NCI-H2196 (cell line): ENCODE results near the gene PCDHGA1.

Experiments used
- DNase-seq: peaks from one replicate; lab custom pipeline; 2025; ENCODE audit not compliant: unreplicated experiment; lab: John Stamatoyannopoulos, UW

The PCDHGA1 gene

GRCh38 chr5:141490271-141490670 lies 160.0 kb downstream of the PCDHGA1 start:
- no peak for DNase-seq

- no peak for DNase-seq
These were observed 160.5 kb downstream of the PCDHGA1 start for GRCh38 chr5:141490771-141491170.

DNA sequence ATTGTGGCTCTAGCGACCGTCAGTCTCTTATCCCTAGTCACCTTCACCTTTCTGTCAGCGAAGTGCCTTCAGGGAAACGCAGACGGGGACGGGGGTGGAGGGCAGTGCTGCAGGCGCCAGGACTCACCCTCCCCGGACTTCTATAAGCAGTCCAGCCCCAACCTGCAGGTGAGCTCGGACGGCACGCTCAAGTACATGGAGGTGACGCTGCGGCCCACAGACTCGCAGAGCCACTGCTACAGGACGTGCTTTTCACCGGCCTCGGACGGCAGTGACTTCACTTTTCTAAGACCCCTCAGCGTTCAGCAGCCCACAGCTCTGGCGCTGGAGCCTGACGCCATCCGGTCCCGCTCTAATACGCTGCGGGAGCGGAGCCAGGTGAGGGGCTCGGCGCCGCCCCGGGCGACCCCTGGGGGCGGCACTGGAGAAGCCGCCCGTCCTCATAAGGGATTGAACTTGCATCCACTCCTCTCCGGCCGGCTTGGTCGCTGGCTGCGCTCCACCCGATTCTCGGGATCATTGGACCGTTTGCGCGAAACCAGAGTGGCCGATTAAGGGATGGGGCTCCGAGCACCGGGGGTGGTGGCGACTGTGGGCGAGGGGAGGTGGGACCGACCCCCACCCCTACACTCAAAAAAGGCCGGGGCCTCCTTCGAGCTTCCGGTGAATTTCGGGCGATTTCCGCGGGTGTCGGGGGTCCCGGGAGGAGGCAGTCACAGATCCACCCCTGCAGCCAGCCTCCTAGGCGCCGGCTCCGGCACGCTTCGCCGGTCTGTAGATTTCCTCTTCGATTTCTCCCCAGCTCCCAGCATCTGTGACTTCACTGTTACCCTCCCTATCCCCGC lies 161.2 kb downstream of the PCDHGA1 start:
- no peak for DNase-seq

DNA sequence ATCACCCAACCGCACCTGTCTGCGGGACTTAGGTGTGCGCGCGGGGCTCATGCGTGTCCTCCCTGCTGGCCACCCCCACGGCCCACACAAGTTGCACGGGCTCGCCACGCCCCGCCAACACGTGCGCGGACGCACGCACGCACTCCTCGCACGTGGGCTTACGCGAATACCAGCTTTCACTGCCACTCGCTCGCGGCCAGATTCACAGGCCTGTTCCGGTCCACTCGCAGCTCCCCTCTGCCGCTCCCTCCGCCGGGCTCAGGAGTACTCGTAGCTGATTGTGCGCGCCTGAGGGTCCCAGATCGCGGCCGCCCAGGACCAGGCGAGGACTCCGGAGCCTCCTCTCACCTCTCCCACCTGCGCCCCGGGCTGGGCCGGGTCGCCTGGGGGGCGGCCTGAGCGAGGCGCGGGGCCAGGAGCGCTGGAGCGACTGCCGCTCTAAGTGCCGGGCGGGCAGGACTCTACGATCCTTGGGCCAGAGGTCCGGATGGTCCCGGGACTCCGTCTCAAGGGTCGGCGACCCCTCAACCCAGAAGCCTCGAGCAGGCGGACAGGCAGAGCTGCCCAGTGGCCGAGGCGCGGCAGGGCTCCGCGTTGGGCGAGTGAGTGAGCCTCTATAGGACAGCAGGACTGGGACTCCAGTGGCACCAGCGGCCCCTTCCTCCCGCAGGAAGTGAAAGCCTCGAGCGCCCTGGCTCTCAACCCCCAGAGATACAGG lies 162.0 kb downstream of the PCDHGA1 start:
- DNase-seq, result no peak

DNA sequence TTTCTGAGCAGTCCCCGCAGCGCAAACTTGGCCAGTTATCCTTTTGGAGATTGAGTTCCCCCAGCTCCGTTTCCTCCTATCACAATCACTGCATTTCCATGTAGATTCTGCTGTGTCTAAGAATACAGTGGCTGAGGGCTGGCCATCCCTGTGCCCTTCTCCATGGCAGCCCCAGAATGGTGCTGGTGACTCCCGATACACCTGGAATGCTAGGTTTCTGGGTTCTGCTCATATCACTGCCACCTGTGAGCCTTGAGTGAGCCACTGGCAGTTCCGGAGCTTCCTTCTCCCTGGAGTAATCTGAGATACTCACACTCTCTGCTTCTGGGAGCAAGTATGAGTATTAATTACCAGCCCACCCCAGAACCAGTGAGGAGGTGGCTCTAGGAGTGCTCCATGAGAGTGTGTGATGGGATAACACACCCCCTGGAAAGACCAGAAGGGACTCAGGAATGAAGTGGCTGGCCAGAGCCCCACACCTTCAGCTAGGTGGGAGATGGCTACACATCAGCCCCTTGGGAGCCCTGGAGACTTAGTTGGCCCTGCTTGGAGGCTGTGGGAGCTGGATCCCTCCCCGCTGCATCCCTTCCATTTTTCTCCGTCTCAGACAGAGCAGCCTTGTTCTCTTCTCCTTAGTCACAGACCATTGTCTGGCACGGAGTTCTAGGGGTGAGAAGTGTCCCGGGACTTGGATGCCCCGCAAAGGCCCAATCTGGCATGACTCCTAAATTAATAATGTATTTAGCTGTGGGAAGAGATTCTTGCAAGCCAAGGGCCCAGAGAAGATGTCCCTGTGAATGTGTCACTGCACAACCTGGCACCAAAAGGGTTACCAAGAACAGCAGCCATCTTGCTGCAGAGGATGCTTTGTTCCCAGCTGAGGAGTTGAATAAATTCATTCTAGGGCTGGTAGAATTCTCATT lies 163.4 kb downstream of the PCDHGA1 start:
- DNase-seq, result no peak

- no peak for DNase-seq
These were observed 164.6 kb downstream of the PCDHGA1 start for GRCh38 chr5:141494761-141495452.

DNA sequence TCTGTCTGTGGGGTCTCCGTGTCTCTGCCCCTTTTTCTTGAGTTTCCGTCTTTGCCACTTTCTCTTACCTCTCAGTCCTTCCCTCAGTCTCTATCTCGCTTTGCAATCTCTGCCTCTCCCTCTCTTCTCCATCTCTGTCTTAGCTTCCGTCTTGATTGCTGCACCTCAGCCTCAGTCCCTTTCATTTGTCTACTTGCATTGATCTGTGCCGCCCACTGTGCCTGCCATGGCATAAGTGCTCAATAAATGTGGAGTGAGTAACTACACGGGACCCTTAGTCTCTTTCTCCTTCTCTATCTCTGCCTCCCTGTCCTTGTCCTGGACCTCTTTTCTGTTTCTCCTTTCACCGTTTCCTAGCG lies 165.1 kb downstream of the PCDHGA1 start:
- no peak for DNase-seq

- no peak for DNase-seq
These were observed 165.7 kb downstream of the PCDHGA1 start for GRCh38 chr5:141496038-141496437.

GRCh38 chr5:141501761-141502160 lies 171.4 kb downstream of the PCDHGA1 start:
- no peak for DNase-seq

DNA sequence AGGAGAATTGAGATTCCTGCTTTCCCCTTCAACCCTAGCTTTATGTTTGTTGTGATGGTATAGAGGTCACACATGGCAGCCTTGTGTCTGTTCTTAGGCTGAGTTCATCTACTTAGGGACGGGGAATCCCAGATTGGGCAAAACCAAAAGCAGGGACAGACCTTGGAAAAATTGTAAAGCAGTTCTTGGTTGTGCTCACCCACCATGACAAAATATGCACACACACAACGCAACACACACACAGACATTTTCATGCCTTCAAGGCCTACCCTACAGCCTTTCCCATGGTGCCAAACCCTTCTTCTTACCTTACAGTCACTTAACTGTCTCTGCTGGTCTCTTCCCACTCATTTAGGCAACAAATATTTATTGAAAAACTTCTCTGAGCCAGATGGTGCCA lies 173.4 kb downstream of the PCDHGA1 start:
- no peak for DNase-seq

DNA sequence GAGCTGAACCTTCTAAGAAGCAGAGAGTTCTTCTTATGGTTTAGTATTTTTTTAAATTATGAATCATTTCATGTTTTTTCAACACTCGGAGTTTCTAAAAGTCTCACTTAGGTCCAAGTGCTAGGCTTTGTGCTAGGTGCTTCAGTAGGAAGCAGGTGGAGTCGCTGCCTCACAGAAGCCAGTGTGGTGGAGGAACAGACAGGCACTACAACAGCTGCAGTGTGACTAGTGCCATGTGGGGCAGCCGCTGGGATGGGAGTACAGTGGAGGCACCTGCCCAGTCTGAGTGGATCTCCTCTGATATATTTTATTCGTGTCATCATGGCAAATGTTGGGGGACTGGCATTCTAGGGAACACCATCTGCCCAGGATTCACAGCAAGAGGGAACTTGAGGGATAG lies 173.9 kb downstream of the PCDHGA1 start:
- no peak for DNase-seq

DNA sequence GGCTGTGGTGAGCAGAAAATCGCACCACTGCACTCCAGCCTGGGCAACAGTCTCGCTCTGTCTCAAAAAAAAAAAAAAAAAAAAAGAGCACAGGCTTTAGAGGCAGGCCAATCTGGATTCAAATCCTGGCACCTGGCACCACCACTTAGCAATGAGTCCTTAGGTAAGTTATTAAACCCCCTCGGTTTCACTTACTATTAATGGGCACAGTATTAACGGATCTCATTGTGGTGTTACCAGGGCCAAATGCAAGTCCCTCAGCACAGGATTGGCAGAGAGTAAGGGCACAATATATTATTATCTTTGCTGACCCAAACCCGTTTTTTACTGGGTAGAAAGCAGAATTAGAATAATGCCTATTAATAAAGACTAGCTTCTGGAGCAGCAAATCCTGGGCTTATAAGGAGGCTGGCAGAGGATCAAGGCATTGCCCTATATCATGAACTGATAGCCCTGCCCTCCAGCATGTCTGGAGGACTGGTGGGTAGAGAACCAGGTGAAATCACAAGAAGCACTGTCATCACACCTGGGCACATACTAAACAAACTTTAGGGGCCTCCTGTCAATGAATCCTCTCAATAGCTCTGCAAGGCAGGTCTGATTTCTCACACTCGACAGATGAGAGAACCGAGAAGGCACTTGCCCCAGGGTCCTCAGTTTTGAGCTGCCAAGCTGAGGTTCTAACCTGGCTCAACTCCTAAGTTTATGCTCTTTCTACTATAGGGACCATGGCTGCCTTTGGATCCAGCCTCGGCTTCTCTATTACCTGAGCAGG lies 176.3 kb downstream of the PCDHGA1 start:
- no peak for DNase-seq

- no peak for DNase-seq
These were observed 177.2 kb downstream of the PCDHGA1 start for GRCh38 chr5:141507387-141508091.

DNA sequence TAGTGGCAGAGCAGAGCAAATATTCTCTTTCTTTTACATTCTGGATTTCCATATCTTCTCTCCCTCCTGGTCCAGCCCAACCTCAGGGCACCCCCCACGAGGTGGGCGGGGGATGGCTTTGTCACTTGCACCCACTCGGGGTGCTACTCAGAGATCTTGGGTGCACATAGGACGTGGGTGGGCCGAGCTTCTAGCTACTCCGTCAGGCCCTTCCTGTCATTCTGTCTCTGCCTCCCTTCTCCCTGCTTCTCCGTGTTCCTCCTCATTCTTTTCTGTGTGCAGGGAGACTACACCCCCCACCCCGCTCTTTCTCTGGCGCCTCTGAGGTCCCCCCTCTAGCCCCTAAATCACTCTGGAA lies 178.1 kb downstream of the PCDHGA1 start:
- DNase-seq, result no peak

GRCh38 chr5:141508798-141509611 lies 178.7 kb downstream of the PCDHGA1 start:
- no peak for DNase-seq

GRCh38 chr5:141510160-141510559 lies 179.8 kb downstream of the PCDHGA1 start:
- no peak for DNase-seq

DNA sequence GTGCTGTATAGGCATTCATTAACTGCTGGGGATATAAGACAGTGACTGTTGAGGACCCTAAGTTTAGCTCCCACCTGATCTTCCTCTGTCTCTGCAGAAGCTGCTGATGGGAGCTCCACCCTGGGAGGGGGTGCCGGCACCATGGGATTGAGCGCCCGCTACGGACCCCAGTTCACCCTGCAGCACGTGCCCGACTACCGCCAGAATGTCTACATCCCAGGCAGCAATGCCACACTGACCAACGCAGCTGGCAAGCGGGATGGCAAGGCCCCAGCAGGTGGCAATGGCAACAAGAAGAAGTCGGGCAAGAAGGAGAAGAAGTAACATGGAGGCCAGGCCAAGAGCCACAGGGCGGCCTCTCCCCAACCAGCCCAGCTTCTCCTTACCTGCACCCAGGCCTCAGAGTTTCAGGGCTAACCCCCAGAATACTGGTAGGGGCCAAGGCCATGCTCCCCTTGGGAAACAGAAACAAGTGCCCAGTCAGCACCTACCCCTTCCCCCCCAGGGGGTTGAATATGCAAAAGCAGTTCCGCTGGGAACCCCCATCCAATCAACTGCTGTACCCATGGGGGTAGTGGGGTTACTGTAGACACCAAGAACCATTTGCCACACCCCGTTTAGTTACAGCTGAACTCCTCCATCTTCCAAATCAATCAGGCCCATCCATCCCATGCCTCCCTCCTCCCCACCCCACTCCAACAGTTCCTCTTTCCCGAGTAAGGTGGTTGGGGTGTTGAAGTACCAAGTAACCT lies 180.7 kb downstream of the PCDHGA1 start:
- DNase-seq, result no peak

DNA sequence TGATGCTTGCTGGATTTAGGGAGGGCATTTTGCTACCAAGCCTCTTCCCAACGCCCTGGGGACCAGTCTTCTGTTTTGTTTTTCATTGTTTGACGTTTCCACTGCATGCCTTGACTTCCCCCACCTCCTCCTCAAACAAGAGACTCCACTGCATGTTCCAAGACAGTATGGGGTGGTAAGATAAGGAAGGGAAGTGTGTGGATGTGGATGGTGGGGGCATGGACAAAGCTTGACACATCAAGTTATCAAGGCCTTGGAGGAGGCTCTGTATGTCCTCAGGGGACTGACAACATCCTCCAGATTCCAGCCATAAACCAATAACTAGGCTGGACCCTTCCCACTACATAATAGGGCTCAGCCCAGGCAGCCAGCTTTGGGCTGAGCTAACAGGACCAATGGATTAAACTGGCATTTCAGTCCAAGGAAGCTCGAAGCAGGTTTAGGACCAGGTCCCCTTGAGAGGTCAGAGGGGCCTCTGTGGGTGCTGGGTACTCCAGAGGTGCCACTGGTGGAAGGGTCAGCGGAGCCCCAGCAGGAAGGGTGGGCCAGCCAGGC lies 181.5 kb downstream of the PCDHGA1 start:
- DNase-seq, result no peak
